Esophagus muscularis mucosa (tissue), 4 donors: ENCODE results near the gene DNAH17. TPM values are rescaled to one million over a fixed set of nuclear protein-coding genes. Genes with fewer than 3 reads are reported as not detected.

ENCODE experiments used
- DNase-seq: peaks from one replicate; pipeline ENCODE4 v3.0.0-alpha.2; 2017; ENCODE audit errors: extremely low spot score
- H3K27ac ChIP-seq, 4 donors: fragments of 200-600 bp; sonication (generic); replicated peaks in 1 of 4; 1 replicate in 3 of 4; 2 replicates in 1 of 4; pipeline ENCODE4 v1.5.1; 2016 to 2019; ENCODE audit warnings: mild to moderate bottlenecking in 1 of 4
- H3K27me3 ChIP-seq, 4 donors: fragments of 200-600 bp; sonication (generic); one replicate each; pipeline versions ENCODE4 v1.5.1 to v1.6.0; 2016 to 2019
- H3K36me3 ChIP-seq, 4 donors: fragments of 200-600 bp; sonication (generic); one replicate each; pipeline ENCODE4 v1.5.1; 2016 to 2019
- H3K4me1 ChIP-seq, 4 donors: fragments of 200-600 bp; sonication (generic); one replicate each; pipeline ENCODE4 v1.5.1; 2016 to 2019
- H3K4me3 ChIP-seq, 4 donors: fragments of 200-600 bp; sonication (generic); 1 replicate in 2 of 4; 2 replicates in 2 of 4; pipeline ENCODE4 v1.5.1; 2016 to 2019; ENCODE audit warnings: mild to moderate bottlenecking in 4 of 4, moderate library complexity in 1 of 4
- H3K9me3 ChIP-seq, 4 donors: fragments of 200-600 bp; sonication (generic); 1 replicate in 3 of 4; 2 replicates in 1 of 4; pipeline ENCODE4 v1.5.1; 2016 to 2019
- CTCF ChIP-seq, 3 experiments: fragments of 200-600 bp in 2 of 3; fragments of 450-650 bp in 1 of 3; sonication (generic) in 2 of 3; IDR thresholded peaks; one replicate each; pipeline ENCODE4 v1.5.1; 2017 to 2019; ENCODE audit warnings: antibody characterized with exemption in 3 of 3, mild to moderate bottlenecking in 2 of 3, moderate library complexity in 1 of 3
- EP300 ChIP-seq: sonication (generic); formaldehyde crosslinking; IDR thresholded peaks from one replicate; pipeline ENCODE4 v1.6.1; 2017; ENCODE audit warnings: antibody characterized with exemption
- POLR2A ChIP-seq: fragments of 450-650 bp; IDR thresholded peaks from one replicate; pipeline ENCODE4 v1.6.1; 2017; ENCODE audit warnings: antibody characterized with exemption, moderate library complexity, mild to moderate bottlenecking, low read depth
- POLR2AphosphoS5 ChIP-seq, 2 donors: sonication (generic); formaldehyde crosslinking; IDR thresholded peaks; one replicate each; pipeline ENCODE4 v1.6.1; 2017; ENCODE audit warnings: antibody characterized with exemption in 2 of 2
- WGBS: methylation state at CpG from one replicate; pipeline ENCODE4 v1.1.5; 2018; 5-methylcytosine and 5-hydroxymethylcytosine counted together
- intact Hi-C: fragments of 100-400 bp; cut with DNase I; formaldehyde crosslinking; loops from one replicate; pipeline ENCODE4 v1.15.1; 2023
- total RNA-seq, 4 donors: library from RNA; depleted of rRNA; stranded (reverse); fragments of >200 nt; gene quantifications; one replicate each; pipeline versions ENCODE4 v1.1.0 to v1.2.1, GENCODE V29; 2016

Gene DNAH17
- total RNA-seq, 4 donors from 2014 or later = not detected

- DNase-seq = no peak
- H3K9me3 ChIP-seq = no peaks in the 10 kb centered on the region
- peaks cover 0 to 11% (median 10%) of the 10 kb centered on the region in 4 donors for H3K4me1 ChIP-seq
- 94% methylated on average over 12 of the region's 24 CpGs for WGBS
- intact Hi-C loops = no loop called here
- H3K27me3 ChIP-seq = peaks cover 0 to 17% (median 0%) of the 10 kb centered on the region in 4 donors
- H3K4me3 ChIP-seq = no peak overlapping the region
- H3K27ac ChIP-seq = no peak overlapping the region
- no peak for TF ChIP-seq CTCF (IDR thresholded peaks at IDR 0.05)
- TF ChIP-seq POLR2A = no peak
- TF ChIP-seq EP300 = no peak
- TF ChIP-seq POLR2AphosphoS5 (IDR thresholded peaks at IDR 0.05) = no peak
- H3K36me3 ChIP-seq = no peaks in the 10 kb centered on the region
Observed at GRCh38 chr17:78486228-78486802, 90.9 kb downstream of the DNAH17 start.

GRCh38 chr17:78485290-78486168, 91.7 kb downstream of the DNAH17 start:
- Histone ChIP-seq H3K4me3 (no peak overlapping the region), H3K36me3 (no peaks in the 10 kb centered on the region), H3K27ac (no peak overlapping the region), H3K4me1 (peaks cover 0 to 11% (median 10%) of the 10 kb centered on the region in 4 donors), H3K9me3 (no peaks in the 10 kb centered on the region), H3K27me3 (peaks cover 0 to 17% (median 0%) of the 10 kb centered on the region in 4 donors)
- no peak for DNase-seq
- intact Hi-C loops = no loop called here
- 84% methylated on average over 24 of the region's 32 CpGs for WGBS
- TF ChIP-seq POLR2AphosphoS5 (IDR thresholded peaks at IDR 0.05) = no peak
- no peak for TF ChIP-seq CTCF (IDR thresholded peaks at IDR 0.05)
- no peak for TF ChIP-seq POLR2A
- TF ChIP-seq EP300 = no peak

GRCh38 chr17:78484271-78485246, 92.6 kb downstream of the DNAH17 start:
- Histone ChIP-seq H3K36me3 (no peaks in the 10 kb centered on the region), H3K27me3 (peaks cover 0 to 17% (median 0%) of the 10 kb centered on the region in 4 donors), H3K9me3 (no peaks in the 10 kb centered on the region), H3K4me3 (peak overlapping the region; percentile 15 to 37 (median 28)), H3K4me1 (peaks cover 0 to 11% (median 10%) of the 10 kb centered on the region in 4 donors), H3K27ac (no peak overlapping the region)
- no peak for DNase-seq
- intact Hi-C loops = no loop called here
- TF ChIP-seq CTCF (IDR thresholded peaks at IDR 0.05) (no peak), POLR2AphosphoS5 (IDR thresholded peaks at IDR 0.05) (no peak), POLR2A (no peak), EP300 (no peak)
- WGBS = 27% methylated on average over 12 of the region's 43 CpGs

GRCh38 chr17:78479369-78479768, 97.8 kb downstream of the DNAH17 start:
- Histone ChIP-seq H3K27me3 (peaks cover 0 to 10% (median 0%) of the 10 kb centered on the region in 4 donors), H3K27ac (no peak overlapping the region), H3K9me3 (no peaks in the 10 kb centered on the region), H3K4me3 (no peak overlapping the region), H3K4me1 (peaks cover 0 to 4% (median 4%) of the 10 kb centered on the region in 4 donors), H3K36me3 (no peaks in the 10 kb centered on the region)
- TF ChIP-seq POLR2A = no peak
- no peak for TF ChIP-seq CTCF (IDR thresholded peaks at IDR 0.05)
- TF ChIP-seq EP300 = no peak
- no peak for TF ChIP-seq POLR2AphosphoS5 (IDR thresholded peaks at IDR 0.05)
- no peak for DNase-seq
- WGBS = 92% methylated on average over 9 of the region's 11 CpGs
- intact Hi-C loops = no loop called here
